D721Med (cell line): ENCODE data around the gene NKD2.

Experiments used
- DNase-seq: peaks from one replicate; pipeline ENCODE4 v3.0.0; 2011; ENCODE audit warnings: low spot score; ENCODE audit not compliant: insufficient read length
- FAIRE-seq: peaks from 2 replicates; lab custom pipeline; 2011; peaks lifted over from hg19 to GRCh38; lab: Jason Lieb, UNC
- TF ChIP-seq, protein P1 (sequence below): IDR thresholded peaks from 2 replicates; pipeline ENCODE4 v1.5.1; 2012; ENCODE audit warnings: mild to moderate bottlenecking, control low read depth; ENCODE audit not compliant: insufficient read depth; ENCODE audit errors: missing control alignments

NKD2 gene

DNA sequence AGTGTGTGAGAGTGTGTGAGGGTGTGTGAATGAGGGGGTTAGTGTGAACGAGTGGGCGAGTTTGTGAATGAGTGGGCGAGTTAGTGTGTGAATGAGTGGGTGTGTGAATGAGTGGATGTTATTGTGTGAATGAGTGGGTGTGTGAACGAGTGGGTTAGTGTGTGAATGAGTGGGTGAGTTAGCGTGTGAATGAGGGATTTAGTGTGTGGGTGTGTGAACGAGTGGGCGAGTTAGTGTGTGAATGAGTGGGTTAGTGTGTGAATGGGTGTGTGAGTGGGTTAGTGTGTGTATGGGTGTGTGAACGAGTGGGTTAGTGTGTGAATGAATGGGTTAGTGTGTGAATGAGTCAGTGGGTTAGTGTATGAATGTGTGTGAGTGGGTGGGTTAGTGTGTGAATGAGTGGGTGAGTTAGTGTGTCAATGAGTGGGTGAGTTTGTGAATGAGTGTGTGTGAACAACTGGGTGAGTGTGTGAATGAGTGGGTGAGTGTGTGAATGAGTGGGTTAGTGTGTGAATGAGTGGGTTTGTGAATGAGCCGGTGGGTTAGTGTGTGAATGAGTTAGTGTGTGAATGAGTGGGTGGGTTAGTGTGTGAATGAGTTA, 37.5 kb downstream of the NKD2 start:
- no peak for FAIRE-seq
- TF ChIP-seq, protein P1, sequence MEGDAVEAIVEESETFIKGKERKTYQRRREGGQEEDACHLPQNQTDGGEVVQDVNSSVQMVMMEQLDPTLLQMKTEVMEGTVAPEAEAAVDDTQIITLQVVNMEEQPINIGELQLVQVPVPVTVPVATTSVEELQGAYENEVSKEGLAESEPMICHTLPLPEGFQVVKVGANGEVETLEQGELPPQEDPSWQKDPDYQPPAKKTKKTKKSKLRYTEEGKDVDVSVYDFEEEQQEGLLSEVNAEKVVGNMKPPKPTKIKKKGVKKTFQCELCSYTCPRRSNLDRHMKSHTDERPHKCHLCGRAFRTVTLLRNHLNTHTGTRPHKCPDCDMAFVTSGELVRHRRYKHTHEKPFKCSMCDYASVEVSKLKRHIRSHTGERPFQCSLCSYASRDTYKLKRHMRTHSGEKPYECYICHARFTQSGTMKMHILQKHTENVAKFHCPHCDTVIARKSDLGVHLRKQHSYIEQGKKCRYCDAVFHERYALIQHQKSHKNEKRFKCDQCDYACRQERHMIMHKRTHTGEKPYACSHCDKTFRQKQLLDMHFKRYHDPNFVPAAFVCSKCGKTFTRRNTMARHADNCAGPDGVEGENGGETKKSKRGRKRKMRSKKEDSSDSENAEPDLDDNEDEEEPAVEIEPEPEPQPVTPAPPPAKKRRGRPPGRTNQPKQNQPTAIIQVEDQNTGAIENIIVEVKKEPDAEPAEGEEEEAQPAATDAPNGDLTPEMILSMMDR, result no peak
- no peak for DNase-seq

DNA sequence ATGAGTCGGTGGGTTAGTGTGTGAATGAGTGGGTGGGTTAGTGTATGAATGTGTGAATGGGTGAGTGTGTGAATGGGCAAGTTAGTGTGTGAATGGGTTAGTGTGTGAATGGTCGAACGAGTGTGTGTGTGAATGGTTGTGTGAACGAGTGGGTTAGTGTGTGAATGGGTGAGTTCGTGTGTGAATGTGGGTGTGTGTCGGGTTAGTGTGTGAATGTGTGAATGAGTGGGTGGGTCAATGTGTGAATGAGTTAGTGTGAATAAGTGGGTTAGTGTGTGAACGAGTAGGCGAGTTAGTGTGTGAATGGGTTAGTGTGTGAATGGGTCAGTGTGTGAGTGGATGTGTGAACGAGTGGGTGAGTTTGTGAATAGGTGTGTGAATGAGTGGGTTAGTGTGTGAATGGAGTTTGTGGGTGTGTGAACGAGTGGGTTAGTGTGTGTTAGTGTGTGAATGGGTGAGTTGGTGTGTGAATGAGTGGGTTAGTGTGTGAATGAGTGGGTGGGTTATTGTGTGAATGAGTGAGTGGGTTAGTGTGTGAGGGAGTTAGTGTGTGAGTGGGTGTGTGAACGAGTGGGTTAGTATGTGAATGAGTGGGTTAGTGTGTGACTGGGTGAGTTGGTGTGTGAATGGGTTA, 38.8 kb downstream of the NKD2 start:
- no peak for FAIRE-seq
- TF ChIP-seq, protein P1, result no peak
- DNase-seq, result no peak

DNA sequence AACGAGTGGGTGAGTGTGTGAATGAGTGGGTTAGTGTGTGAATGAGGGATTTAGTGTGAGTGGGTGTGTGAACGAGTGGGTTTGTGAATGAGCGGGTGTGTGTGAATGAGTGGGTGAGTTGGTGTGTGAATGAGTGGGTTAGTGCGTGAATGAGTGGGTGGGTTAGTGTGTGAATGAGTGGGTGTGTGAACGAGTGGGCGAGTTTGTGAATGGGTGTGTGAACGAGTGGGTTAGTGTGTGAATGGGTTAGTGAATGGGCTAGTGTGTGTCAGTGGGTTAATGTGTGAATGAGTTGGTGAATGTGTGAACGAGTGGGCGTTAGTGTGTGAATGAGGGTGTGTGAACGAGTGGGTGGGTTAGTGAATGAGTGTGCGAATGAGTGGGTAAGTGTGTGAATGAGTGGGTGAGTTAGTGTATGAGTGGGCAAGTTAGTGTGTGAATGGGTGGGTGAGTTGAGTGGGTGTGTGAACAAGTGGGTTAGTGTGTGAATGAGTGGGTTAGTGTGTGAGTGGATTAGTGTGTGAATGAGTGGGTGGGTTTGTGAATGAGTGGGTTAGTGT, 39.6 kb downstream of the NKD2 start:
- FAIRE-seq (no peak), DNase-seq (no peak)
- TF ChIP-seq, protein P1, result no peak

DNA sequence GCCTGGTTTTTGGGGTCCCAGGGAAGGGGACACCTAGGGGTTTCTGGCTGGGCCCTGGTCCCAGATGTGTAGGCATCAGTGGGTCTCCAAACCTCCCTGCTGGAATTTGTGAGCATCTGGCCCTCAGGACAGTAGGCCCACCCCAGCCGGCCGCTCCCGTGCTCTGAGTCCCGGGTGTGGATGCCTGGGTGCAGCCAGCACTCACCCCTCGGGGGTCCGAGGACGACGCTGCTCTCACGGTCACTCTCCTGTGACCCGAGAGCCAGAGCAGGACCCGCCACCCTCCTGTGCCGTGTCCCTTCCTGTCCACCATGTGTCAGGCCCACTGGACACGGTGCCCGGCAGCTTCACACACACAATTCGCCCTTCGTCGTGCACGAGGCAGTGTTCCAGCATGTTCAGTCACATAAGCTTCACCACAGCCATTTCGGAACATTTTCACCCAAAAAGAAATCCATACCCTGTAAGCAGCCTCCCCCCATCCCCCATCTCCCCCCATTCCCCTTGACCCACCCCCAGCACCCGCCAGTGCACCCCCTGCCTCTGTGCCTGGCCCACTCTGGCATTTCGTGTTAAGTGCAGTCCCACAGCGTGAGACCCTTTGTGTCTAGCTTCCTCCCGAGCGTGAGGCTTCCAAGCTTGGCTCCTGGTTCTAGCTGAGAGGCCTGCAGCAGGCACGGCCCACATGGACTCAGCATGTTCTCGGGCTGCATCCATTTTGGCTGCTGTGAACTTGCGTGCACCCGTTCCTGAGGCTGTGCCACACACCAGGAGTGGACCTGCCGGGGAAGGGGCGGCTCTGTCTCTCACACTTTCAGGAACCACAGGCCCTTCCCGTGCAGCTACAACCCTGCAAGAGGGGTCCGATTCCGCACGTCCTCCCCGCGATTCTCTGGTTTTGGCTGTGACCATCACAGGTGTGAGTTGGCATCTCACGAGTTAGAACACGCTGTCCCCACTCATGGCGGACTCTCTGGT, 40.5 kb downstream of the NKD2 start:
- FAIRE-seq (no peak), DNase-seq (no peak)
- TF ChIP-seq, protein P1, result no peak

DNA sequence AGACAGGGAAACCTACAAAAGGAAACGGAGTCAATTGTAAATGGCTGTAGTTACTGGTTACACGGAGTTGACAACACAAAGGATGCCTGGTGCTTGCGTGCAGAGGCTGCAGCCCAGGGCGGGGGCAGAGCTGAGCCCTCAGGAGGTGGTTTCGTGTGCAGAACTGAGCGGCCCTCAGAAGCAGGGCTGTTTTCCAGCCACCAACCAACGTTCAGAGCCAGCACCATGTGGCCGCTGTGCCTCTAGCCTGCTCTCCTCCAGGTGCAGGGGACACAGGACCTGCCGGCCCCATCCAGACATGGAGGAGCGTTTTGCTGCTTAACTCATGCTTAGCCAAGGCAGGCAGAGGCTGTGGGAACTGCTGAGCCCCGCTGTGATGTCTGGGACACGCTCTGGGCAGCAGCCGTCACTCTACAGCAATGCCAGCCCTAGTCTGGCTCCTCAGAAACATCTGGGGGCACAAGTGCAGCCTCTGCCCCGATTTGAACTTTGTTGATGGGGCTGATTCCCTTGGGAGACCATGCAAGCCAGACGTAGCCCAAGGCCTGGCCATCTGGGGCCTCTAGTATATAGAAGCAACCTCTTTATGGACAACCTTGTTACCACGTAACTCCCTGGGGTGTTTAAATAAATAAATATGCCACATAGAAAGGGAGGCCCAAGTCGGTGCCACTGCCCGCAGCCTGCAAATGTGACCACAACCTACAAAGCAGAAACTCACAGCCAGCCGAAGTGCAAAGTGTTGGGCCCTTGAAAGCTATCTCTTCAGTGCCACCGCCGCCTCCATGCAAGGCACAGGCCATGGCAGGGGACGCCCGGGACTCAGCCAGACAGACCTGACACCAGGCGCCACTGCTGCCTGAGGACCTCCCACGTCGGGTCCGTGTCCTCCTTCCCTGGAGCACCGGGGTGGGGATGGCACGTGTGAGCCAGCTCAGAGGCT, 42.1 kb downstream of the NKD2 start:
- TF ChIP-seq, protein P1, result no peak
- FAIRE-seq, result no peak
- DNase-seq, result no peak

DNA sequence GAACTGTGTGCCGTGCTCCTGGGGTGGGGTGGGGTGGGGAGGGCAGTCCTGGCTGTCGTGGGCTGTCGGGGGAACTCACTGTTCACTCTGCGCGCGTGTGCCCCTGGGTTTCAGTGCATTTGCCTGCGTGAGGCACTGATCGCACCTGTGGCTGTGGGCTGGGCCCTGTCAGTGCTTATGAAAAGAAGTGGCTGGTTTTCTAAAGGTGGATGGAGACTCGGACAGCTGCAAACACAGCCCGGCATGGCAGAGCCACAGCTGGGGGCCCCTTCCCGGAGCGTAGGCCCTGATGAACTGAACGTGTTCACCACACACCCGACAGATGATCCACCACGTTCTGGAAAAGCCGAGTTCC, 42.7 kb downstream of the NKD2 start:
- FAIRE-seq (no peak), DNase-seq (no peak)
- TF ChIP-seq, protein P1, result no peak
